ENCODE results near the gene UROC1. TPM values are rescaled to one million over a fixed set of nuclear protein-coding genes. Genes with fewer than 3 reads are reported as not detected.

The UROC1 gene
- total and polyA plus RNA-seq, 2 experiments from 2014 or later: not detected

DNA sequence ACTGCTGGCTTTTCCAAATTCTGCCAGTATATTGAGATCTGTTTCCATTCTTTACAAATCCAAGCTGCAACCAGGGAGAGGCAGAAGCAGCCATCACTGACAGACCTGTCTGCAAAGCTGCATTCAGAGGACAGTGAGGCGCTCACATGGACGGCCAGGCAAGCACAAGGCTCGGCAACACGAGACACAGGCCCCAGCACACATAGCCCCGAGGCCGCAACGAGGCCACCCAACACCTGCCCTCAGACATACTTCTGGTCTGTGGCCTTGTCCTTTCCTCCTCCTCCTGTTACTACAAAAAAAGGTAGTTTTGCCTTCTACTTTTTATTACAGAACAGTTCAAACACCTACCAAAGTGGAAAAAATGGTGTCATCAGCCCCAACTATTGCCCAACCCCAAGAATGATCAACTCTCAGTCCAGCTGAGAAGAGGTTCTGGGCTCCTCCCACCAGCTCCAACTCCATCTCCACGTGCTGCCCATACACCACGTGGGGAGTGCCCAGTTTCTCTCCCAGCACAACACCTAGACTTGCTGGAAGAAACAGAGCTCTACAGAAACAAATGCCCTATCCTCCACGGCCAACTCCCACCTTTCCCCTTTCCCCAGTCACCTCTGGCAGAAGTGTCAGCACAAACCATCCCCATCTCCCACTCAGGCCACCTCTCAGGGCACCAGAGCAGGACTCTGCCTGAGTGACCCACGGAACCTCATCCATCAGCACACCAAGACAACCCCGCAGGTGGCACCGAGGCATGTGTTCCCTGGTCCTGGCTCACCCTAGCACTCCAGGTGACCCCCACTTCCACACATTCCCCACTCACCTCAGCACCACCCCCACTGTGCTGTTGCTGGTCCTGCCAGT lies 49.3 kb downstream of the UROC1 start:
- Histone ChIP-seq H3K4me2 (no peak overlapping the region), H3F3A (replicated peaks; ENCODE audit: low read depth) (no peaks in the 10 kb centered on the region), H2AFZ (no peak overlapping the region), H3K4me1 (ENCODE audit: insufficient read depth) (peaks cover 7% of the 10 kb centered on the region; the same call in 1 of the 2 replicates), H3K27me3 (ENCODE audit: insufficient read depth) (no peaks in the 10 kb centered on the region), H3K4me3 (no peak overlapping the region), H3K36me3 (ENCODE audit: insufficient read depth) (peaks cover 52% of the 10 kb centered on the region), H3K27ac (ENCODE audit: low read depth) (no peak overlapping the region), H4K20me1 (replicated peaks; ENCODE audit: insufficient read depth) (peaks cover 50% of the 10 kb centered on the region), H3K9me2 (ENCODE audit: insufficient read depth) (no peaks in the 10 kb centered on the region), H3K79me2 (replicated peaks; ENCODE audit: insufficient read depth) (peaks cover 66% of the 10 kb centered on the region)
- DNase-seq (ENCODE audit: low spot score) (no peak), ATAC-seq (no peak)
- TF ChIP-seq EZH2phosphoT487 (IDR thresholded peaks at IDR 0.05; ENCODE audit: unreplicated experiment): no peak
- no peak for TF ChIP-seq JUNB (IDR thresholded peaks at IDR 0.05; ENCODE audit: unreplicated experiment)
- TF ChIP-seq CTCF (conservative IDR thresholded peaks at IDR 0.05; ENCODE audit: low read depth in 2 of 2): no peak
- TF ChIP-seq, protein P1, sequence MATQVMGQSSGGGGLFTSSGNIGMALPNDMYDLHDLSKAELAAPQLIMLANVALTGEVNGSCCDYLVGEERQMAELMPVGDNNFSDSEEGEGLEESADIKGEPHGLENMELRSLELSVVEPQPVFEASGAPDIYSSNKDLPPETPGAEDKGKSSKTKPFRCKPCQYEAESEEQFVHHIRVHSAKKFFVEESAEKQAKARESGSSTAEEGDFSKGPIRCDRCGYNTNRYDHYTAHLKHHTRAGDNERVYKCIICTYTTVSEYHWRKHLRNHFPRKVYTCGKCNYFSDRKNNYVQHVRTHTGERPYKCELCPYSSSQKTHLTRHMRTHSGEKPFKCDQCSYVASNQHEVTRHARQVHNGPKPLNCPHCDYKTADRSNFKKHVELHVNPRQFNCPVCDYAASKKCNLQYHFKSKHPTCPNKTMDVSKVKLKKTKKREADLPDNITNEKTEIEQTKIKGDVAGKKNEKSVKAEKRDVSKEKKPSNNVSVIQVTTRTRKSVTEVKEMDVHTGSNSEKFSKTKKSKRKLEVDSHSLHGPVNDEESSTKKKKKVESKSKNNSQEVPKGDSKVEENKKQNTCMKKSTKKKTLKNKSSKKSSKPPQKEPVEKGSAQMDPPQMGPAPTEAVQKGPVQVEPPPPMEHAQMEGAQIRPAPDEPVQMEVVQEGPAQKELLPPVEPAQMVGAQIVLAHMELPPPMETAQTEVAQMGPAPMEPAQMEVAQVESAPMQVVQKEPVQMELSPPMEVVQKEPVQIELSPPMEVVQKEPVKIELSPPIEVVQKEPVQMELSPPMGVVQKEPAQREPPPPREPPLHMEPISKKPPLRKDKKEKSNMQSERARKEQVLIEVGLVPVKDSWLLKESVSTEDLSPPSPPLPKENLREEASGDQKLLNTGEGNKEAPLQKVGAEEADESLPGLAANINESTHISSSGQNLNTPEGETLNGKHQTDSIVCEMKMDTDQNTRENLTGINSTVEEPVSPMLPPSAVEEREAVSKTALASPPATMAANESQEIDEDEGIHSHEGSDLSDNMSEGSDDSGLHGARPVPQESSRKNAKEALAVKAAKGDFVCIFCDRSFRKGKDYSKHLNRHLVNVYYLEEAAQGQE (IDR thresholded peaks at IDR 0.05; ENCODE audit: unreplicated experiment): no peak
- no peak for TF ChIP-seq ZNF462 (CRISPR knock-in tag; IDR thresholded peaks at IDR 0.05)
- TF ChIP-seq EZH2 (IDR thresholded peaks at IDR 0.05; ENCODE audit: low read depth, unreplicated experiment): no peak
- no peak for TF ChIP-seq POLR2AphosphoS5 (IDR thresholded peaks at IDR 0.05; ENCODE audit: low read depth)
- TF ChIP-seq ZNF331 (CRISPR knock-in tag; IDR thresholded peaks at IDR 0.05; ENCODE audit: low read depth): no peak
- TF ChIP-seq CREB1 (CRISPR knock-in tag; IDR thresholded peaks at IDR 0.05; ENCODE audit: low read depth): no peak
- Mint-ChIP-seq H3K36me3 (ENCODE audit: low read depth) (peaks cover 84% of the 10 kb centered on the region), H3K27ac (peak overlapping the region; percentile 36; the same call in 1 of the 2 replicates), H3K4me3 (no peak overlapping the region), H3K27me3 (ENCODE audit: insufficient read depth, low read depth, poor library complexity) (peaks cover 6% of the 10 kb centered on the region), H3K9me3 (no peaks in the 10 kb centered on the region), H3K4me1 (peaks cover 13% of the 10 kb centered on the region)
